HG03139 (cell line): ENCODE measurements around the gene RPS19BP1.

ENCODE experiments used
- ATAC-seq: cut with Tn5 transposase; IDR thresholded peaks from one replicate; pipeline ENCODE4 v1.9.1; 2021; ENCODE audit not compliant: unreplicated experiment

Gene RPS19BP1

DNA sequence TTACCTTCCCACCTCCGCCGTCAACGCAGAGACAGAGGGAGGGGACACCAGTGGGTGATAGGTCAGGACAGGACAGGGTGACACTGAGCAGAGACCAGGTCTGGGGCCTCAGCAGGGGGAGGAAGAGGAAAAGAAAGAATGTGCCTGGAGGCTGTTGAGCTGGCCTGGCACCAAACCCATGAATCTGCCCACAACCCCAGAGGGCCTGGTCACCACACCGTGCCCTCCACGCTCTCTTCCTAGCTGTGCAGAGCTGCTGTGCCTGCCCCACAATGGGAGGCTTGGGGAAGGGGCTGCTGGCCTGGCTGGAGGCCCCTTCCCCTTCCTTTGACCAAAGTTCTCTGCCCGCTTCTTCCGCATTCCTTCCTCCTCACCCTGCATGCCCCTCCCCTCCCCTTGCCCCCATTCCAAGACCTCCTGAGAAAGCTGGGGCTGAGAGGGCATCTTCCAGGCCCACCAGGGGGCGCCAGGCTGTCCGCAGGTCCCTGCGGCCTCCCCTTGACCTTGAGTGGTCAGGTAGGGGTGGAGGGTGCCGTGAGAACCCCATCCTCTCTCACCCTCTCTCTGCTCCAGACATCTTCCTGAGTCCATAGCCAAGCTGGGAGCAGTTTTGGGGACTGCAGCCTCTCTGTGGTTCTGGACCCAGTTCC, 27.0 kb upstream of the RPS19BP1 start:
- ATAC-seq, result no peak

GRCh38 chr22:39558950-39559349, 26.4 kb upstream of the RPS19BP1 start:
- ATAC-seq, result no peak

GRCh38 chr22:39558254-39558727, 25.7 kb upstream of the RPS19BP1 start:
- ATAC-seq, result no peak

GRCh38 chr22:39556970-39557841, 24.7 kb upstream of the RPS19BP1 start:
- no peak for ATAC-seq

- no peak for ATAC-seq
Measured at GRCh38 chr22:39554151-39554550, 21.6 kb upstream of the RPS19BP1 start.

DNA sequence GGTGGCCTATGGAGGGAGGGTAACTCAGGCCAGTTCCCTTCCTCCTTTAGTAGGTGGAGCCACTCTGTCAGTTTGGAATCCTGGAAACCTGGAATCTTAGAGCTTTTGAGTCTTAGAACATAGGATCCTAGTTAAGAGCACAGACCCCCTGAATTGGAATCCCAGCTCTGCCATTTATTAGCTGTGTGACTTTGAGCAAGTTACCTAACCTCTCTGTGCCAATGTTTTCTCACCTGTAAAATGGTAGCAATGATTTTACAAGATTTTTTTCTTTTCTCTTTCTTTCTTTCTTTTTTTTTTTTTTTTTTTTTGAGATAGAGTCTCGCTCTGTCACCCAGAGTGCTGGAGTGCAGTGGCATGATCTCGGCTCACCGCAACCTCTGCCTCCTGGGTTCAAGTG, 20.9 kb upstream of the RPS19BP1 start:
- ATAC-seq, result no peak

- no peak for ATAC-seq
Measured at GRCh38 chr22:39547587-39547947, 15.0 kb upstream of the RPS19BP1 start.

DNA sequence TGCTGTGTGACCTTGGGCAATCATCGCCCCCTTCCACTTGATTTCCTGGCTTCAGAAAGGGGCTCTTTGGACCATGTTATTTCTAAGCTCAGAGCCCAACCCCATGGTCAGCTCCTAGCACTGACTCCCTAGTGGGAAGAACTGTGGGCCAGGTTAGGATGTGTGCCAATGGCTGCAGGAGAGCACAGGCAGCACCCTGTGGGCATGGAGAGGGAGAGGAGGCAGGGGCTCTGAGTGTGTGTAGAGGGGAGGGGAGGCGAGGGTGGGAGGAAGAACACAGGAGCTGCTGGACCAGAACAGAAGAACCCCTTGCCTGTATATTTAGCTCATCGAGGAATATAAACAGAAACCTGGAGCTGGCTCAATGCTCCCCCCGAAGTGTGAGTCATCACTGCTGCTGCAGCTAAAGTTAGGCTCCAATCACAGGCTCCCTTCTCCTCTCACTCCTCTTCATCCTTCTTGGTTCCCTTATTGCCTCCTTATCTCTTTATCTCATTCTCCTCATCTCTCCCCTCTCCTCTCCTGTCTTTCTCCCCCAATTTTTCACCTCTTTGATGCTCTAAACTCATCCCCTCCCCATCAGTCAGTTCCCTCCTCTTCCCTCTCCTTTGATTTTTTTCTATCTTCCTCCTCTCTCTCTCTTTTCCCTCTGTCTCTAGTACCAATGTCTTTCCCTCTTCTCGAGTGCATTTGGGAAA, 14.5 kb upstream of the RPS19BP1 start:
- ATAC-seq, result no peak

DNA sequence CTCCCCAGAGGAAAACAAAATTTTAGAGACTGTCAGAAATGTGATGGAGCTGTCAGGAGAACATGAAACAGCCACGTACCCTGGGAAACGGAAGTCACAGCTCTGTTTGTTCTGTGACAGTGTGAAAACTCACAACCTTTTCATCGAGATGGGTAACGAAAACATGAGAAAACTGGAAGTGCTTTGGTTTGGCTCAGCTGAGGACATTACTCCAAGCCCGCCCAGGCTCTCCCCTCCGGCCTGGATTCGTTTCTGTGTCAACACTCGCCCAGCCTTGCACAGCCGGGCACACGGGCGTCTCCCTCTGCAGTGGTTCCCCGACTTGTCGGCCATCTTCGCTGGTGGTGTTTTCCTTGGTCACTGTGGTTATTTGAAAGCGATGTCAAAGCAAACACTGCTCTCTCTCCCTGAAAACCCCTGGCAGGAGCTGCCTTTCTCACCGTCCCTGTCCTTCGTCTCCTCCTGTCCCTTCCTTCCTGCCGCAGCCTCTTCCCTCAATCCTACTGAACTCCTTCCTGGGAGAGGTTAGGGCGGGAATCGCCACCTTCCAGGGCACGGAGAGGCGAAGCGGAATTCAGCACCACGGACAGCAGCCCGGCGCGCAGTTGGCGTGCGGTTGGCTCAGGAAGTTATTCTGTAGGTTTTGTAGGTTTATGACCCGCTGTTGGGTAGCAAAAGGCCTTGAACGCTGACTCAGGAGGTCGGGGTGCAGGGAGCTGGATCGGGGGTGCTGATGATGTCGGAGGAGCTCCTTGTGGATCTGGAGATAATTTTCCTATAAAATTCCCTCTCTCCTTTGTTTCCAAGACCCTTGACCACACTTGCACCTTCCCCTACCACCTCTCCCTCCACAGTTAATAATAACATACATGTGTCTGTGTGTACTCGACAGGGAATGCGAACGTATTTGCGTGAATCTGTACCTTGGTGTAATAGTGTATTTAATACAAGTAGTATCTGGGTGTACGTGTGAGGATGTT, 13.1 kb upstream of the RPS19BP1 start:
- ATAC-seq, result no peak

DNA sequence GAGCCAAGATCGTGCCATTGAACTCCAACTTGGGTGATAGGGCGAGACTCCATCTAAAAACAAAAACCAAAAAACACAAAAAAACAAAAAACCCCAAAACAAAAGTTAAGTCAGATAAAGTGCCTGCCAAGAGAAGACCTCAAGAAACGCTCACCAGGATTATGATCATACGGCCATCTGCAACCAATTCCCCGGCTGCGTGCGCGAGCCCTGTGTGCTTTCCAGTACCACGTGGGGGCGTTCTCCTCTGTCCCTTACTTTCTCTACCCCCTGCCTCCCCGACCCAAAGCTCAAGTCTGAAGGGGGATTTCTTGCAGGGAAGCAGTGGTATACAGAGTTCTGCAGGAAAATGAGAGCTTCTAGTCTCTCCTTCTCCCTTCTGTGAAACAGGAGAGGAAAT, 10.5 kb upstream of the RPS19BP1 start:
- no peak for ATAC-seq

- no peak for ATAC-seq
Measured at GRCh38 chr22:39537975-39538374, 5.4 kb upstream of the RPS19BP1 start.

DNA sequence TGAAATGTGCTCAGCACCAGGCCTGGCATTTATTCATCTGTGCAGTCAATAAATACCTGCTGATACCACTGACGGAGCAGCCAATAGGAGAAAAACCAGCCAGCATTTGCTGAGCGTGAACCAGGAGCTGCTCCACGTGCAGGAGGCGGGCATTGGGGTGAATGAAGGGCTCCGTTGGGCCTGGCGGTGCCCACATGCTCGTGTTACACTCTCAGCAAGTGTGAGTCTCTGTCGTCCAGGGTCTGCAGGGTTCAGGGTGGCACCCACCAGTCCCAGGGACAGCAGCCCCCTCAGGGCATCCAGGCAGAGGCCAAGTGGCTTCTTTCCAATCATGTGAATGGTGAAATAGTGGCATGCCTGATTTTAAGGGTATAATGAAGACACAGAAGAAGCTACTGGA, 4.2 kb upstream of the RPS19BP1 start:
- no peak for ATAC-seq

- ATAC-seq, result no peak
Measured at GRCh38 chr22:39535831-39536449, 3.4 kb upstream of the RPS19BP1 start.

DNA sequence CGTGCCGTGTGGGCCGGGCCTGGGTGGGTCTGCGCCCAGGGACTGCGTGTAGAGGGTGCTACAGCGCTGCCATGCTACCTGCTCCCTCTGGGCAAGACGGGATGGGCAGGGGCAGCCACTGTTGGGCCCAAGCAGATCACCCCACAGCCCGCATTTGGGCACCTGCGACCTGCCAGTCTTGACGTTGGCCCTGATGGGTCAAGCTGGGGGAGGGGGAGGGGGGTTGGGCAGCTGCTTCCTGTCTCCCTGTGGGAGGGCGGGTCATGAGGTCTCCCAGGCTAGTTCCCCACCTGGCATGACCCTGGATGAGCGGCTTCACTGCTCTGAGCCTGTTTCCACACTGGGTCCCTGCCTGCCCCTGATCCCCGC, 2.8 kb upstream of the RPS19BP1 start:
- no peak for ATAC-seq

DNA sequence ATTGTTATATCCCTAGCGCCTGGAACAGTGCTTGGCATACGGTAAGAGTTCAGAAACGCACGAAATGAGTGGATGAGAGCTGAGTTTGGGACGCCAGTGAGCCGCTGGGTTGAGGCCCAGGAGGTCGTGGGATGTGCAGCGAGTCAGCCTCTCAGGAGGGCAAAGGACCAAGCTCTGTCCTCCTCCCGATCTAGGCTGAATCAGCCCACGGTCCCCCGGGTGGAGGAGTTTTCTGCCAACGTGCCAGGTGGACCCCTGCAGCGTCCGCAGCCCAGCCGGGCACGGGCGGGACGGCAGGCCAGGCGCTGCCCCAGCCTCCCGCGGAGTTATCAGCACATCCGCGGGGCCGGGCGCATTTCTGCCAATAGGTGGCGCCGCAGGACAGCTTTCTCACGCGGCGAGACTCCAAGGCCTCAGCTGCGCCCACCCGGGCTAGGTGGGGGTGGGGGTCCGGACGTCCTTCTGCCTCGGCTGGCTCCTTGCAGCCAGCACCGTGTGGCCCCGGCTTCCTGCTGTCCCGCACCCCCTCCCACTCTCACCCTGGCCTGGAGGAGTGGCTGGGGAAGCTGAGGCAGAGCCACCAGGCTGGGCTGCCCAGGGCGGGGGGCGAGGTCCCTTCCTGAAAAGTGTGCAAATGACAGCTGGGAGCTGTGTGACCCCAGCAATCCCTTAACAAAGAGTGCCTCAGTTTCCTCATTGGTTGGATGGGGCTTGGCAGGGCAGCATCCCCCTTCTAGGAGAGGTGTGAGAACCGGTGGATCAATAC, 2.2 kb upstream of the RPS19BP1 start:
- ATAC-seq, result no peak

DNA sequence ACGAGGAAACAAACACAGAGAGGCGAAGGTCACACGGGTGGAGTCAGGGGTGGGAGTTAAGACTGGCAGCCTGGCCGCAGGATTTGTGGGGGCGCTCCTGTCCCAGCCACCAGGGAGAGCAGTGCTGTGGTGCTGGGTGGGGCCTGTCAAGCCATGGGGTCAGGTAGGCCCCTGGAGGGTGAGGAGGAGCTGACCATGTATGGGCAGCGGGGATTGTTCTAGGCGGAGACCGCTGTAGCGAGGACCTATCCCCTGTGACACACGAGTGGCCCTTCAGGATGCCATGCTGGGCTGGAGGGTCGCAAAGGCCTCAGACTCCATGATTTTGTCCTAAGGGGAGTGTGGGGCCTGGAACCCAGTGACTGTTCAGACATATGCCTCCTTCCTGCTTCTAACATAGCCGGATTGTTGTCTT, 1.6 kb upstream of the RPS19BP1 start:
- no peak for ATAC-seq

DNA sequence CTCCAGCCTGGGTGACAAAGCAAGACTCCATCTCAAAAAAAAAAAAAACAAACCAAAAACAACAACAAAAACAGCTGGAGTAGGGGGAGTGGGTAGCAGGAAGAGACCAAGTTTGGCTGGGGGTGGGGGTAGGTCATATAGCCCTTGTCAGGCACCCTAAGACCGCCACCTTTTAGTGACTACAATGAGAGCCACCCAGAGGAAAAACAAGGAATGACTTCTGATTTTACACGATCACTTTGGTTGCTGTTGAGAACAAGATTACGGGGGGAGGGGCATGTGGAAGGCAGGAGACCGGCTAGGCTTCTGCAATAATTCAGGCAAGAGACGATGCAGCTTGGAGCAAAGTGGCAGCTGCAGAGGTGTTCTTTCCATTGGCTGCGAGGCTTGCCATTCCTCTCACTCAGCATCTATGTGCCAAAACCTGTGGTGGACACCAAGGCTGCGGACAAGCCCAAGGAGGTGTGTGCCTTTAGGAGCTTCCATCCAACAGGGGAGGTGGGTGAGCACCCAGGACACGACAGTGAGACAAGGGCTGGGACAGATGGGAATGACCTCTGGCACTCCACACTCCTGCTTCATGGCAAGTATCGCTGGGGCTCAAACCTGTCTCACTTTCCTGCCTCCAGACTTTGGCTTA, 1.7 kb downstream of the RPS19BP1 start:
- no peak for ATAC-seq

DNA sequence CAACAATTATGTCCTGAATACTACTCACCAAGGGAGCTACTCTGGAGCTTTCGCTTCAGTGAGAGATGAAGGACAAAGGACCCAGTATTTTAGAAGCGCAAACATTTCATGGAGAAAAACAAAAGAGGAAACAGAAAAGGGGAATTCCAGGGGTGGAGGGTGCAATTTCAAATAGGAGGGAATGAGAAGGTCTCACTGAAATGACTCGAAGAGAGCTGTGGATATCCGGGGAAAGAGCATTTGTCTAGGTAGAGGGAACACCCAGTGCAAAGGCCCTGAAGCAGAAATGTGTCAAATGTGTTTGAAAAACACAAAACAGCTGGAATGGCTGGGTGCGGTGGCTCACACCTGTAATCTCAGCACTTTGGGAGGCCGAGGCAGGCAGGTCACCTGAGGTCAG, 2.4 kb downstream of the RPS19BP1 start:
- ATAC-seq, result no peak

GRCh38 chr22:39529487-39529851, 3.1 kb downstream of the RPS19BP1 start:
- ATAC-seq, result no peak
